ENCODE data around the gene ANKRD35. TPM values are rescaled to one million over a fixed set of nuclear protein-coding genes. Genes with fewer than 3 reads are reported as not detected.
"Not testable (repeated sequence)": the region's sequence is repeated elsewhere in the genome, so short reads cannot be mapped to it uniquely, and the experiment has no call there.

Gene ANKRD35
- total RNA-seq, result 0.09 and 0.17 TPM in 2 replicates

GRCh38 chr1:145885738-145886287, at the start of gene ANKRD35:
ANKRD35 (minus strand) TSS chr1:145885866; CDS start chr1:145885758, 108 bp downstream.
- DNase-seq, result peak; percentile 75

- DNase-seq, result not testable (repeated sequence)
Measured at GRCh38 chr1:145932522-145933009, 46.9 kb upstream of the ANKRD35 start.

- DNase-seq, result no peak
Measured at GRCh38 chr1:145927916-145928643, 42.4 kb upstream of the ANKRD35 start.

GRCh38 chr1:145927063-145927886, 41.6 kb upstream of the ANKRD35 start, which contains the start of gene RBM8A:
RBM8A (minus strand) TSS chr1:145927484; CDS start chr1:145927426, 58 bp downstream.
- peak; percentile 99 for DNase-seq

GRCh38 chr1:145926686-145927062, 41.0 kb upstream of the ANKRD35 start:
- no peak for DNase-seq

GRCh38 chr1:145922266-145922665, 36.6 kb upstream of the ANKRD35 start:
- DNase-seq, result no peak

GRCh38 chr1:145920297-145920696, 34.6 kb upstream of the ANKRD35 start:
- DNase-seq, result not testable (repeated sequence)

- peak; percentile 66 for DNase-seq
Measured at GRCh38 chr1:145918992-145919939, 33.6 kb upstream of the ANKRD35 start.

GRCh38 chr1:145918144-145918991, 32.7 kb upstream of the ANKRD35 start, which contains the start of gene PEX11B:
PEX11B (minus strand) TSS chr1:145918717; CDS start chr1:145918688, 29 bp downstream.
- peak; percentile 98 for DNase-seq

GRCh38 chr1:145917595-145917994, 31.9 kb upstream of the ANKRD35 start:
- no peak for DNase-seq

GRCh38 chr1:145916745-145917144, 31.1 kb upstream of the ANKRD35 start:
- DNase-seq, result no peak

GRCh38 chr1:145912128-145912641, 26.5 kb upstream of the ANKRD35 start:
- no peak for DNase-seq

- DNase-seq, result no peak
Measured at GRCh38 chr1:145908653-145909052, 23.0 kb upstream of the ANKRD35 start.

GRCh38 chr1:145906954-145907753, 21.5 kb upstream of the ANKRD35 start:
- DNase-seq, result peak; percentile 77

- DNase-seq, result no peak
Measured at GRCh38 chr1:145901312-145902021, 15.8 kb upstream of the ANKRD35 start.

GRCh38 chr1:145898756-145899155, 13.1 kb upstream of the ANKRD35 start:
- DNase-seq, result no peak

GRCh38 chr1:145897969-145898368, 12.3 kb upstream of the ANKRD35 start:
- no peak for DNase-seq

- no peak for DNase-seq
Measured at GRCh38 chr1:145895471-145895870, 9.8 kb upstream of the ANKRD35 start.
